K562 (cell line): Measurements from ENCODE around the gene CNOT10. TPM values are rescaled to one million over a fixed set of nuclear protein-coding genes. Genes with fewer than 3 reads are reported as not detected.

Experiments
- ARHGAP35 ChIP-seq: fragments of 450-650 bp; IDR thresholded peaks from 2 replicates; pipeline ENCODE4 v1.6.1; 2018; ENCODE audit not compliant: partially characterized antibody
- ATF1 ChIP-seq, 2 experiments: fragments of 450-650 bp in 1 of 2; IDR thresholded peaks; 2 replicates each; pipeline ENCODE4 v1.6.1; 2016; ENCODE audit warnings: missing compliant biosample characterization in 1 of 2, missing genetic modification characterization in 1 of 2
- CC2D1A ChIP-seq: fragments of 450-650 bp; IDR thresholded peaks from 2 replicates; pipeline ENCODE4 v1.6.1; 2017; ENCODE audit warnings: mild to moderate bottlenecking
- CHD2 ChIP-seq: IDR thresholded peaks from 2 replicates; pipeline ENCODE4 v1.6.1; 2011; ENCODE audit warnings: low read depth, low read length
- CREM ChIP-seq: IDR thresholded peaks from 2 replicates; pipeline ENCODE4 v1.6.1; 2014; ENCODE audit warnings: antibody characterized with exemption, low read depth
- DIDO1 ChIP-seq: fragments of 450-650 bp; IDR thresholded peaks from 2 replicates; pipeline ENCODE4 v1.6.1; 2016; ENCODE audit warnings: low read depth, missing biosample characterization, missing genetic modification characterization
- DMBX1 ChIP-seq: fragments of 250-450 bp; sonication (Bioruptor Pico); IDR thresholded peaks from 2 replicates; pipeline ENCODE4 v1.8.0; 2022; ENCODE audit warnings: inconsistent platforms, mild to moderate bottlenecking, moderate library complexity, borderline replicate concordance
- DPF2 ChIP-seq: fragments of 450-650 bp; IDR thresholded peaks from 2 replicates; pipeline ENCODE4 v1.6.1; 2016
- ESRRA ChIP-seq: fragments of 450-650 bp; IDR thresholded peaks from 2 replicates; pipeline ENCODE4 v1.6.1; 2014; ENCODE audit warnings: low read depth, mild to moderate bottlenecking, moderate library complexity, borderline replicate concordance
- JUN ChIP-seq, 2 experiments: sonication (generic) in 1 of 2; formaldehyde crosslinking in 1 of 2; IDR thresholded peaks; 2 replicates each; pipeline versions ENCODE4 v1.6.1 to v1.8.0; 2012 to 2022; ENCODE audit warnings: borderline replicate concordance in 2 of 2, mild to moderate bottlenecking in 2 of 2, improper control_type of control experiment in 1 of 2, low read depth in 1 of 2, low read length in 1 of 2, missing genetic modification reagents in 1 of 2
- MAZ ChIP-seq, 2 experiments: fragments of 450-650 bp in 1 of 2; sonication (generic) in 1 of 2; formaldehyde crosslinking; IDR thresholded peaks in 1 of 2; conservative IDR thresholded peaks in 1 of 2; 2 replicates each; pipeline versions ENCODE4 v1.4.0 to v1.5.0; 2020; ENCODE audit warnings: mild to moderate bottlenecking in 1 of 2, missing genetic modification reagents in 1 of 2
- MEIS2 ChIP-seq: fragments of 450-650 bp; IDR thresholded peaks from 2 replicates; pipeline ENCODE4 v1.6.1; 2014; ENCODE audit warnings: mild to moderate bottlenecking; ENCODE audit not compliant: partially characterized antibody
- PHF21A ChIP-seq: fragments of 450-650 bp; IDR thresholded peaks from 2 replicates; pipeline ENCODE4 v1.6.1; 2017; ENCODE audit warnings: low read depth, borderline replicate concordance
- PRMT5 ChIP-seq: sonication (generic); formaldehyde crosslinking; IDR thresholded peaks from 2 replicates; pipeline ENCODE4 v1.5.0; 2020; ENCODE audit warnings: missing genetic modification reagents
- SIX5 ChIP-seq, 2 experiments: IDR thresholded peaks; 2 replicates each; pipeline ENCODE4 v1.6.1; 2011; ENCODE audit warnings: low read length in 2 of 2, borderline replicate concordance in 1 of 2, low read depth in 1 of 2, mild to moderate bottlenecking in 1 of 2, moderate library complexity in 1 of 2; ENCODE audit not compliant: insufficient read depth in 1 of 2
- SP2 ChIP-seq: IDR thresholded peaks from 2 replicates; pipeline ENCODE4 v1.6.1; 2011; ENCODE audit warnings: mild to moderate bottlenecking, low read depth, low read length, moderate library complexity; ENCODE audit not compliant: poor library complexity, severe bottlenecking; ENCODE audit errors: extremely low read depth
- ZBTB7A ChIP-seq: IDR thresholded peaks from 2 replicates; pipeline ENCODE4 v1.6.1; 2011; ENCODE audit warnings: low read depth, mild to moderate bottlenecking, low read length, moderate library complexity, borderline replicate concordance; ENCODE audit not compliant: control insufficient read depth
- ZNF140 ChIP-seq: fragments of 250-450 bp; sonication (Bioruptor Pico); IDR thresholded peaks from 2 replicates; pipeline ENCODE4 v1.8.0; 2021; ENCODE audit warnings: moderate library complexity, mild to moderate bottlenecking, inconsistent platforms
- ZNF239 ChIP-seq: fragments of 250-450 bp; sonication (Bioruptor Pico); IDR thresholded peaks from 2 replicates; pipeline ENCODE4 v1.4.0; 2020; ENCODE audit warnings: mild to moderate bottlenecking
- ZNF282 ChIP-seq: sonication (generic); formaldehyde crosslinking; IDR thresholded peaks from 2 replicates; pipeline ENCODE4 v1.8.1; 2023; ENCODE audit warnings: missing genetic modification reagents
- ZNF699 ChIP-seq: fragments of 250-450 bp; sonication (Bioruptor Pico); IDR thresholded peaks from 2 replicates; pipeline ENCODE4 v1.8.0; 2021; ENCODE audit warnings: mild to moderate bottlenecking, moderate library complexity; ENCODE audit not compliant: insufficient replicate concordance
- ZNF707 ChIP-seq: fragments of 250-450 bp; sonication (Bioruptor Pico); conservative IDR thresholded peaks from 2 replicates; pipeline ENCODE4 v1.8.0; 2022; ENCODE audit warnings: inconsistent platforms, mild to moderate bottlenecking, moderate library complexity
- polyA plus RNA-seq, 8 experiments: library from polyadenylated mRNA; depleted of rRNA in 4 of 8; stranded (reverse) in 5 of 8; unstranded in 3 of 8; fragments of >200 nt; fragmentation: Nextera tagmentation in 2 of 8; fragmentation: Illumina TruSeq in 1 of 8; extraction: Ambion mirVana in 2 of 8; extraction: Trizol in 1 of 8; gene quantifications; 2 replicates each; pipeline versions ENCODE4 v1.2.1 to v1.2.3, GENCODE V29; 2011 to 2014; ENCODE audit warnings: inconsistent platforms in 1 of 8, missing spikeins in 1 of 8
- total RNA-seq, 7 experiments: library from RNA; depleted of rRNA in 6 of 7; stranded (reverse); fragments of >200 nt in 6 of 7; fragmentation: Illumina TruSeq in 2 of 7; extraction: Trizol in 2 of 7; gene quantifications; 2 replicates each; pipeline versions ENCODE4 v1.2.1 to v1.2.3, GENCODE V29; 2011 to 2021; ENCODE audit warnings: low replicate concordance in 1 of 7
- TF ChIP-seq, protein P1 (sequence below): sonication (generic); formaldehyde crosslinking; IDR thresholded peaks from 2 replicates; pipeline ENCODE4 v1.8.1; 2023; ENCODE audit warnings: mild to moderate bottlenecking, missing genetic modification reagents
- TF ChIP-seq, protein P2 (sequence below): fragments of 250-450 bp; sonication (Bioruptor Pico); IDR thresholded peaks from 2 replicates; pipeline ENCODE4 v1.8.0; 2022; ENCODE audit warnings: moderate library complexity, mild to moderate bottlenecking, inconsistent platforms

The CNOT10 gene
- total and polyA plus RNA-seq, 9 of the 15 experiments (the other 6 are each of a cell fraction or from before 2014, with no cell fraction given), result 35.7 to 114 (median 81.9) TPM

DNA sequence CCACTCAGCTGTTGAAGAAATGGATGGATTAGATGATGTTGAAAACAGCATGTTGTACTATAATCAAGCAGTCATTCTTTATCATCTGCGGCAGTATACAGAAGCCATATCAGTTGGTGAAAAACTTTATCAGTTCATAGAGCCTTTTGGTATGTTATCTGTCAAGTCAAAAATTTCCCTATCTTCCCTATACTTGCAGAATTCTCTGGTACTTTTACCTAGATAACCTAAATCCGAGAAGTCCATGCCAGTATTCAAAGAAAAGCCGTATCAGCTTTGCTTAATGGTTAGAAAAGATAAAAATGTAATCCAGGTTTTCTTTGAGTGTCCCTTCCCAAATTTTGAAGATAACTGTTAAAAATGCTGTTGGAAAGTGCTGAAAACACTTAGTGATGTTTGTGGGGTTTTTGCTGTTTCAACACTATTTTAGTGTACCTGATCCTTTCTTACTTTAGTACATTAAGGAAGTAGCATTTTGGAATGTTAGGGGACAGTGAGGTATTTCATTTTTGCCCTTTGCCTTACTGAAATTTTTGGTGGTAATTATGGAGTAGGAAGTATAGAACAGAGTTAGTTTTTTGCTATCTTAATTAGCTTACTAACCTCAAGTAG lies 23.8 kb downstream of the CNOT10 start (continued):
- TF ChIP-seq, protein P1, sequence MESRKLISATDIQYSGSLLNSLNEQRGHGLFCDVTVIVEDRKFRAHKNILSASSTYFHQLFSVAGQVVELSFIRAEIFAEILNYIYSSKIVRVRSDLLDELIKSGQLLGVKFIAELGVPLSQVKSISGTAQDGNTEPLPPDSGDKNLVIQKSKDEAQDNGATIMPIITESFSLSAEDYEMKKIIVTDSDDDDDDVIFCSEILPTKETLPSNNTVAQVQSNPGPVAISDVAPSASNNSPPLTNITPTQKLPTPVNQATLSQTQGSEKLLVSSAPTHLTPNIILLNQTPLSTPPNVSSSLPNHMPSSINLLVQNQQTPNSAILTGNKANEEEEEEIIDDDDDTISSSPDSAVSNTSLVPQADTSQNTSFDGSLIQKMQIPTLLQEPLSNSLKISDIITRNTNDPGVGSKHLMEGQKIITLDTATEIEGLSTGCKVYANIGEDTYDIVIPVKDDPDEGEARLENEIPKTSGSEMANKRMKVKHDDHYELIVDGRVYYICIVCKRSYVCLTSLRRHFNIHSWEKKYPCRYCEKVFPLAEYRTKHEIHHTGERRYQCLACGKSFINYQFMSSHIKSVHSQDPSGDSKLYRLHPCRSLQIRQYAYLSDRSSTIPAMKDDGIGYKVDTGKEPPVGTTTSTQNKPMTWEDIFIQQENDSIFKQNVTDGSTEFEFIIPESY (CRISPR knock-in tag), result 0 out of 2 replicates have a peak, but pooled peaks have one; percentile 22
- TF ChIP-seq CREM (no peak), ZBTB7A (no peak), ZNF140 (CRISPR knock-in tag) (no peak), JUN (IDR thresholded peaks at IDR 0.05; ENCODE audit: borderline replicate concordance, low read depth, low read length) (no peak), JUN (CRISPR knock-in tag; IDR thresholded peaks at IDR 0.05; ENCODE audit: borderline replicate concordance) (no peak), ATF1 (CRISPR knock-in tag; IDR thresholded peaks at IDR 0.05) (no peak), ATF1 (tag; IDR thresholded peaks at IDR 0.05) (no peak), DMBX1 (peak; percentile 84; the same call in 1 of the 2 replicates), ESRRA (no peak), SIX5 (IDR thresholded peaks at IDR 0.05; ENCODE audit: borderline replicate concordance in 1 of 2, insufficient read depth in 1 of 2, low read depth in 1 of 2, low read length in 2 of 2) (no peak), DPF2 (peak; percentile 59), CHD2 (no peak), PRMT5 (CRISPR knock-in tag) (no peak), DIDO1 (no peak), MAZ (CRISPR knock-in tag; conservative IDR thresholded peaks at IDR 0.05 in 1 of 2, IDR thresholded peaks at IDR 0.05 in 1 of 2) (0 out of 4 replicates have a peak, but pooled peaks of 1 of the 2 experiments have one; percentile 19), MEIS2 (peak; percentile 62), ZNF707 (CRISPR knock-in tag) (no peak), ZNF239 (CRISPR knock-in tag) (no peak), PHF21A (no peak), ARHGAP35 (no peak), ZNF699 (no peak), ZNF282 (CRISPR knock-in tag) (no peak), SP2 (no peak), CC2D1A (peak; percentile 93; the same call in 1 of the 2 replicates)
- TF ChIP-seq, protein P2, sequence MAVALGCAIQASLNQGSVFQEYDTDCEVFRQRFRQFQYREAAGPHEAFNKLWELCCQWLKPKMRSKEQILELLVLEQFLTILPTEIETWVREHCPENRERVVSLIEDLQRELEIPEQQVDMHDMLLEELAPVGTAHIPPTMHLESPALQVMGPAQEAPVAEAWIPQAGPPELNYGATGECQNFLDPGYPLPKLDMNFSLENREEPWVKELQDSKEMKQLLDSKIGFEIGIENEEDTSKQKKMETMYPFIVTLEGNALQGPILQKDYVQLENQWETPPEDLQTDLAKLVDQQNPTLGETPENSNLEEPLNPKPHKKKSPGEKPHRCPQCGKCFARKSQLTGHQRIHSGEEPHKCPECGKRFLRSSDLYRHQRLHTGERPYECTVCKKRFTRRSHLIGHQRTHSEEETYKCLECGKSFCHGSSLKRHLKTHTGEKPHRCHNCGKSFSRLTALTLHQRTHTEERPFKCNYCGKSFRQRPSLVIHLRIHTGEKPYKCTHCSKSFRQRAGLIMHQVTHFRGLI (CRISPR knock-in tag), result peak; percentile 56; the same call in 1 of the 2 replicates
